COR-L47 (cell line): ENCODE measurements around the gene TOR2A.
"Not testable (repeated sequence)": the region's sequence is repeated elsewhere in the genome, so short reads cannot be mapped to it uniquely, and the experiment has no call there.

ENCODE experiments used
- DNase-seq: peaks from one replicate; lab custom pipeline; 2025; lab: John Stamatoyannopoulos, UW

The TOR2A gene

DNA sequence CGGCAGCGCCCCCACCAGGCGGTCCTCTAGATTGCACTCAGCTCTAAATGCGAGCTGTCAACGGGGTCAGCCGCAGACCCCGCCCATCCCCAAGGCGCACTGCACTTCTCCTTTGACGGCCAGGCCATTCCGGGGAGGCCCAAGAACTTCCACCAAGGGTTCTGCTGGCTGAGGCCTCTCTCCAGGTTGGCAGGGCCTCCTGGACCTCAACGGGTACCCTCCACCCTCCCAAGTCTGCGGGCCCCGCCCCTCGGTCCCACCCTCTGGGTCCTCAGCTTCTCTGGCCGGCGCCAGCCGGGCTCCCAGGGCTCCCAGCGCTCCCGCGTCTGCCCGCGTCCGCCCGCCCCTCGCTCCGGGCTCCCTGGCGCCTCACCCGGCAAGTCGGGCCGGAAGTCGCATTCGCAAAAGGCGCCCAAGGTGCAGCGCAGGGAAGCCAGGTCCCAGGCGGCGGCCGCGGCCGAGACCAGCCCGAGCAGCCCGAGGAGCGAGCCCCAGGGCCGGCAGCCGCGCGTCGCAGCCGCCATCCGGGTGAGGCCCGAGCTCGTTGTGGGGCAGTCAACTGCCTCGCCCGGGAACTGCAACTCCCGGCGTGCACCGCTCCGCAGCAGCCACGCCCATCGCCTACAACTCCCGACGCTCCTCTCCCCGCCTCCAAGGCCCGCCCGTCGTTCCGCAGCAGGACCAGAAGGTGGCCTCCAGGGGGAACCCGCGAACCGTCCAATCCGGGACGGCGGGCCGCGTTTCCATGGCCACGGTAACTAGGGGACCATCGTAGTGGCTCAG lies at the start of gene TOR2A:
Gene TOR2A (minus strand): TSS at position 548 of the 783 bp plus-strand sequence. CDS start 24 bp downstream, at position 524.
- DNase-seq: peak; percentile 97

DNA sequence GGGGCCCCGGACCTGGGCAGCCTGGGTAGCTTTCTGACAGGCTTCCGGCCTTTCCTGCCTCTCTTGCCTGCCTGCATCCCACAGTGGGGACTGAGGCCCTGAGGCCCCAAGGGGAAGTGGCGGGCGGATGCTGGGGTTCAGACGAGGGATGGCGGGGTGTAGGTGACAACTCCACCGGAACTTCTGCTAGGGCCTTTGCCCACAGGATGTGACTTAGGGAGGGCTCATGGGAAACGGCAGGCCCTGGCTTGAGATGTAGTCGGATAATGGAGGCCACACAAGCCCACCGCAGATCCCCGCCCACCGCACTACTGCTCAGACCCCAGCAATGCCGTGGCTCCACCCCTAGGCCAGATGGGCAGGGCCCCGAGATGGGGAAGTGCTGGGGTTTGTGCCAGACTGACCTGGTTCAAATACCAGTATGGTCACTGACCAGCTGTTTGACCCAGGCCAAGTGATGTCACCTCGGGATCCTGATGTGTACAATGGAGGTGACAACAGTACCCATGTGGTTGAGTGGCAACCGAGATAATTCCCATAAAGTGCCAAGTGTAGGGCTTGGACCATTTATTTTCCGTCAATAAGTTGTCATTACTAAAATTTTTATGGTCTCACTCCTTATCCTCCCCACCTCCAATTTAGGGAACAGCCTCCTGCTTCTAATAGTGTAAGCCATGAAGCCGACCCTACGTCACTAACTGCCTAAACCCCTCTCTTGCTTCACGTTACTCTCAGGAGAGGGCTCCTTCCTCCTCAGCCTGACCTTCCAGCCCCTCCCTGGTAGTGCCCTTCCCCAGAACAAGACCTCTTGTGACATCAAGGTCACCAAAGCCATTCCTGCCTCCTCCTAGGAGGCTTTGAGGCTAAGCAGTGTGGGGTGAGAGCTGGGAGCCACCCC lies 48.3 kb upstream of the TOR2A start:
- no peak for DNase-seq

DNA sequence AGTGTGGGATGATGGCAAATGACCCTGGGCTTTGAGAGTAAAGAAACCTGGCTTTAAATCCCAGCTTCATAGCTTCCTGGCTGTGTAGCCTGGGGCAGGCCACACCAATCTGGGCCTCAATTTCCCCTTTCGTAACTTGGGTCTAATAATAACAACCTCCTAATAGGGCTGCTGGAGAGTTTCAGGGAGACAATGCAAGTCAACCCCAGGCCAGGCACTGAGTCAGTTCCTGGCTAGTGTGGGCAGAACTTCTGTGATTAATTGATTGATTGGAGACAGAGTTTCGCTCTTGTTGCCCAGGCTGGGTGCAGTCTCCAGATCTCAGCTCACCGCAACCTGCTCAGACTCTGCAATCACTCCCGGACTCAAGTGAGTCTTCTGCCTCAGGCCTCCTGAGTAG lies 46.7 kb upstream of the TOR2A start:
- no peak for DNase-seq

DNA sequence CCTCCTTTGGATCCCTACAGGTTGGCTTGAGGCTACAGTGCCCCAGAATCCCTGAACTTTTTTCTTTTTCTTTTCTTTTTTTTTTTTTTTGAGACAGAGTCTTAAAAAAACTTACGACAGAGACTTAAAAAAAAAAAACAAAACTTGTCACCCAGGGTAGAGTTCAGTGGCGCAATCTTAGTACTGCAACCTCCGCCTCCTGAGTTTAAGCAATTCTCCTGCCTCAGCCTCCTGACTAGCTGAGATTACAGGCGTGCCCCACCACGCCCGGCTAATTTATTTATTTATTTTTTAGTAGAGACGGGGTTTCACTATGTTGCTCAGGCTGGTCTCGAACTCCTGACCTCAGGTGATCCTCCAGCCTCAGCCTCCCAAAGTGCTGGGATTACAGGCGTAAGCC lies 45.8 kb upstream of the TOR2A start:
- not testable (repeated sequence) for DNase-seq

GRCh38 chr9:127780126-127780885 lies 45.2 kb upstream of the TOR2A start:
- no peak for DNase-seq

GRCh38 chr9:127779136-127779981 lies 44.3 kb upstream of the TOR2A start:
- DNase-seq: no peak

DNA sequence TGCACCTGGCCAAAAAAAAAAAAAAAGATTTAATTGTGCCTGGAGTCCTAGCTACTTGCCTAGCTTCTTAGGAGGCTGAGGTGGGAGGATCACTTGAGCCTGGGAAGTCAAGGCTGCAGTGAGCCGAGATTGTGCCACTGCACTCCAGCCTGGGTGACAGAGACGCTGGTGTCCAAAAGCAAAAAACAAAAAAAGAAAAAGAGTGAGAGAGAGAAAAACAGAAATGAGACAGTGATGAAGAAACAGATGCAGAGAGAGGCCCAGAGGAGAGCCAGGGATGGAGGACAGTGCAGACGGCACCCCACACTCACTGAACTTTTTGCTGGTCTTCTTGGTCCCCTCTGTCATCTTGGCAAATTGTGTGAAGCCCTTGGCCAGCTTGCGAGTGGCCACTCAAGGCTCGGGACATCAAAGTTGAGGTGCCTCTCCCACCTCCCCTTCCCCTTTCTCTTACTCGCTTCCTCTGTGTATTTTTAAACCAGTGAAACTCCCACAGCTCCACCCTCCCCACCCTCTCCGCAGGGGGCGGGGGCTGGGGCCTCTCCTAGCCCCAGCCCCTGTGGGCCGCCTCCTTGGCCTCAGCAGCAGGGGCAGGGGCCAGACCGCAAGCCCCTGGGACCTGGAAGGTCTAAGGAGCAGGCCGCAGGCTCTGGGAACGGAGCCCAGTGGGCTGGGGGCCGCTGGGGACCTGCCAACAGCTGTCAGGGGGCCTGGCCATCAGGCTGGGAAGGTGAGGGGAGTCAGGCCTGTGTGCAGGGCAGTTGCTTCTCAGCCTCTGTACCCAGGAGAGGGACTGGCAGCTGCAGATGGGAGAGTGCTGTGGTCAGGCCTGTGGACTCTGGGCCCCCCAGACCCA lies 43.4 kb upstream of the TOR2A start, which contains the start of gene SH2D3C:
Gene SH2D3C (minus strand): TSS at position 387 of the 856 bp plus-strand sequence. CDS start 39 bp downstream, at position 348.
- DNase-seq: no peak

GRCh38 chr9:127777368-127777980 lies 42.4 kb upstream of the TOR2A start:
- DNase-seq: no peak

DNA sequence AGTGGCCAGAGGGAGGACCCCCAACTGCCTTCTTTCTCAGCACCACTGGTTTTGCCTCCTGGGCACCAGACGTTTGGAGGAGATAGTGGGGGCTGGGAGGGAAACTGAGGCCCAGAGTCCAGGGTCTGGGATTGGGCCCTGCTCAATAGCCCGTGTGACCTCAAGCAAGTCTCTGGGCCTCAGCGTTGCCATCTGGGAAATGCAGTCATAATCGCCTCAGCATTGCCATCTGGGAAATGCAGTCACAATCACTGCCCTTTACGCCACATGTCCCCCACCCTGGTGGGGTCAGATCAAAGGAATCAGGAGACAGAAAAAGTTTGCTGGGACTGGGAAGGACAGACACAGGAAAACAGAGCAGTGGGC lies 41.8 kb upstream of the TOR2A start:
- DNase-seq: no peak

GRCh38 chr9:127776195-127776923 lies 41.3 kb upstream of the TOR2A start:
- DNase-seq: peak; percentile 16

GRCh38 chr9:127773981-127774380 lies 38.9 kb upstream of the TOR2A start:
- no peak for DNase-seq

DNA sequence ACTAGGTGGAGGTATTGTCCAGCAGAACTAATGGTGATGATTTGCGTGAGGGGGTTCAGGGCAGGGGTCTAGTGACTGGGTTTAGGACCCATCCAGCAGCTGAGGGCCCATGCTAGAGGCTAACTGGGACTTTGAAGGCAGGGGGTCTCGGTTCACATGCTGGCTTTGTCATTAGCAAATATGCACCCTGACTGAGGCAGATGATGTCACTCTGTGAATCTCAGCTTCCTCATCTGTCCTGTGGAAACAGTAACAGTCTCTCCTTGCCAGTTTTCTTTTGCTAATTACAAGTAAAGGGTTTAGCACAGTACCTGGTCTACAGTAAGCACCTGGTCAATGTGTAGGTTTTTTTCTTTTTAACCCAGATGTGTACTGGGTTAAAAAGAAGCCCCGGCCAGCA lies 38.2 kb upstream of the TOR2A start:
- DNase-seq: no peak

GRCh38 chr9:127772603-127773002 lies 37.5 kb upstream of the TOR2A start:
- no peak for DNase-seq

DNA sequence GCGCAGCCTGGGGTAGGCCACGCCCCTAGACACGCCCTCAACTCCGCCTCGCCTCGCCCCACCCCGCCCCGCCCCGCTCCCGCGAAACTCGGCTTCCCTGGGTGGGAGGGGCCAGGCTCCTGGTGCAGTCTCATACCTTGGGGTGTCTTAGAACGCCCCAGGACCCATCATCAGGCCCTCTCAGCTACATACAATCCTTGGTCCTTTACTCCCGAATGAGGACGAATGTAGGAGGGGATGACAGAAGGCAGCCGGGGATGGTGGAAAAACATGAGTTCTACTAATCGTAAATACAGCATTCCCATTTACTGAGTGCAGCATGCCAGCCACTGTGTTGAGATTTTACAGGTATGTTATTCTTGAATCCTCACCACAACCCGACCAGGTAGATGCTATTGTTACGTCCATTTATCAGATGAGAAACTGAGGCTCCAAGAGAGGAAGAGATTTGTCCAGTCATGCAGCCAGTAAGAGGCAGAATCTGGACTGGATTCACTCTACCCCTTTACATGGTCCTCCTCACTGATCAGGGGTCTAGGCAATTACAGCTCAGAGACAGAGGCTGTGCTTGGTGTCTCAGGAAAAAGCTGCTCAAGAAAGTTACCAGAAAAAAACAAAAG lies 36.6 kb upstream of the TOR2A start:
- no peak for DNase-seq

DNA sequence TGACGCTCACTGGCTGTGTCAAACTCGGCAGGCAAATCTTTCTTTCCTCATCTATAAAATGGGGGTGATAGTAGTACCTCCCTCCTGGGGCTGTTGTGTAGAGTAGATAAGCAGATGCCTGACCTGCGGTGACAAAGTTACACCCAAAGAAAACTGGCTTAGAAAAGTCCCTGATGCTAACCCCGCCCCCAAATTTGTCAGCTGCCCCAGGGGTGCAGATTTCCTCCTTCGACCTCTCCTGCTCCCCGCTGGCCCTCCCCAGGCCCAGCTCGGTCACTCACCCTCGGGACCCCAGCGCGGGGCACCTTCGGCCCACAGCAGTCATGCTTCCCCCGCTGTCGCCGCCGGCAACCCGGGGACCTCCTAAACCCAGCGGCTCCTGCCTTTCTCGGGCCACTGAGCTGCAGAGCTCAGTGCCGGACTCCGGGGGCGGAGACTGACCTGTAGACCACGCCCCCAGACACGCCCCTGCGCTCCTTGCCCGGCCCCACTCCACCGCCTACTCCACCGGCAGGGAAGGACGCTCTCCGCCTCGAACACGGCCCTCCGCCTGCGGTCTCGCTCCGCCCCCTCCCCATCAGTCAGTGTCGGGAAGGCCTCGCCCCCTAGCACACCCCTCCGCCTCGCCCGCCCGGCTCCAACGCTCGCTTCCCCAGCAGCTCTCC lies 35.9 kb upstream of the TOR2A start:
- peak; percentile 97 for DNase-seq

DNA sequence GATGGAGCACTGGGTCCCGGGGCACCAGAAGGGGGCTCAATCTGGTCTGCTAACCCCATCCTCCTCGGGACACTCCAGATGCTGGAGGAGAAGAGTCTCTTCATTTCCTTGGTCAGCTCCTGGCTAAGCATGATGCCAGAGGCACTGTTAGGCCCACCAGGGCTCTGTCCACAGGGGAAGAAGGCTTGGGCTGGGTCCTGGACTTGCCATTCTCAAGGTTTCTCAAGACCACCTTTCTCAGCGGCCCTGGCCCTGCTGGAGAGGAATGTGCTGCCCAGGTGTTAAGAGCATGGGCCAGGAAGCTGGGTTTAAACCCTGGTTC lies 35.5 kb upstream of the TOR2A start:
- DNase-seq: no peak

GRCh38 chr9:127769929-127770582 lies 35.0 kb upstream of the TOR2A start:
- no peak for DNase-seq

DNA sequence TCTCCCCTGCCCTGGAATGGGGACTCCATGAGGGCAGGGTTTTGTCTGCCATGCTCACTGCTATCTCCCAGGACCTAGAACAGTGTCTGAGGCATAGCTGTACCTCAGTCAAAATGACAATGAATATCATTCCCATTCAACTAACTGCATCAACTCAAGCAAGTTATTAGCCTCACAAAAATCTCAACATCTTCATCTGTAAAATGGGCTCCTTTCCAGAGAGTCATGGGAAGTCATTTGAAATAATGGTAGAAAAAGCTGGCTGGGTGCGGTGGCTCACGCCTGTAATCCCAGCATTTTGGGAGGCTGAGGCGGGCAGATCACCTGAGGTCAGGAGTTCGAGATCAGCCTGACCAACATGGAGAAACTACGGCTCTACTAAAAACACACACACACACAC lies 34.0 kb upstream of the TOR2A start:
- DNase-seq: no peak
